ENCODE data around the gene ACO1. TPM values are rescaled to one million over a fixed set of nuclear protein-coding genes. Genes with fewer than 3 reads are reported as not detected.

The ACO1 gene
- total and polyA plus RNA-seq, 12 donors = 11.3 to 130 (median 97.3) TPM

DNA sequence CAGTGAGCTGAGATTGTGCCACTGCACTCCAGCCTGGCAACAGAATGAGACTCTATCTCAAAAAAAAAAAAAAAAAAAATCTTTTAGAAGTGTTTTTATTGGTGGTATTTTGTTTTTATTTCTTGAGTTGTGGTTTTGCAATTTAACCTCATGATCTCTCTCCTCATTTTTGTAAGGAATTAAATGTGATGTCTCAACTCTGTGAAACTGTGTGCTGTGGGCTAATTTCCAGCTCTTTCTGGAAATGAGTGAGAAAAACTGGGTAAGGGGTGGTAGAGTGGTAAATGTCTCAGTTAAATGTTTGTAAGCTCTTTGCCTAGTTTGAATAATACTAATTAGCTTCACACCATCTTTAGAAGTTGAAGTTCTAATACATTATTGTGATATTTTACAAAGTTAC lies 29.0 kb downstream of the ACO1 start:
- H3K4me3 ChIP-seq = no peak overlapping the region
- H3K36me3 ChIP-seq (replicated peaks in 1 of 2) = peaks cover 0 to 23% of the 10 kb centered on the region in 2 donors
- H3K4me1 ChIP-seq (replicated peaks in 1 of 2) = peaks cover 0 to 6% of the 10 kb centered on the region in 2 donors
- no peaks in the 10 kb centered on the region for H3K9me3 ChIP-seq (replicated peaks in 1 of 3)
- intact Hi-C loops (cut with DNase I) = no loop called here
- no peak for TF ChIP-seq CTCF (IDR thresholded peaks at IDR 0.05)
- H3K27ac ChIP-seq = peak overlapping the region in 2 of 5 donors; percentile 18 to 66
- DNase-seq = no peak
- no peaks in the 10 kb centered on the region for H3K27me3 ChIP-seq

GRCh38 chr9:32414856-32415255 lies 30.4 kb downstream of the ACO1 start:
- TF ChIP-seq POLR2A (IDR thresholded peaks at IDR 0.05) (no peak), CTCF (IDR thresholded peaks at IDR 0.05) (no peak)
- H3K27me3 ChIP-seq = no peaks in the 10 kb centered on the region
- no peak overlapping the region for H3K27ac ChIP-seq
- 94 to 95% (median 94%) methylated on average over 2 of the region's 2 CpGs for WGBS, 4 donors
- H3K9me3 ChIP-seq (replicated peaks in 1 of 3) = no peaks in the 10 kb centered on the region
- peaks cover 0 to 8% of the 10 kb centered on the region in 2 donors for H3K36me3 ChIP-seq (replicated peaks in 1 of 2)
- intact Hi-C loops (cut with DNase I) = no loop called here
- peaks cover 0 to 6% of the 10 kb centered on the region in 2 donors for H3K4me1 ChIP-seq (replicated peaks in 1 of 2)
- DNase-seq = no peak
- H3K4me3 ChIP-seq = no peak overlapping the region

GRCh38 chr9:32419921-32420320 lies 35.5 kb downstream of the ACO1 start:
- no peak for DNase-seq
- no peaks in the 10 kb centered on the region for H3K4me1 ChIP-seq (replicated peaks in 1 of 2)
- no peak overlapping the region for H3K4me3 ChIP-seq
- H3K36me3 ChIP-seq (replicated peaks in 1 of 2) = peaks cover 0 to 36% of the 10 kb centered on the region in 2 donors
- no peaks in the 10 kb centered on the region for H3K9me3 ChIP-seq (replicated peaks in 1 of 3)
- H3K27me3 ChIP-seq = no peaks in the 10 kb centered on the region
- 94 to 98% (median 95%) methylated on average over 2 of the region's 2 CpGs for WGBS, 4 donors
- no peak overlapping the region for H3K27ac ChIP-seq
- intact Hi-C loops (cut with DNase I) = no loop called here
- no peak for TF ChIP-seq POLR2A (IDR thresholded peaks at IDR 0.05)
- no peak for TF ChIP-seq CTCF (IDR thresholded peaks at IDR 0.05)

GRCh38 chr9:32422237-32422806 lies 37.9 kb downstream of the ACO1 start:
- no peaks in the 10 kb centered on the region for H3K27me3 ChIP-seq
- peaks cover 0 to 39% of the 10 kb centered on the region in 2 donors for H3K36me3 ChIP-seq (replicated peaks in 1 of 2)
- H3K4me3 ChIP-seq = no peak overlapping the region
- H3K4me1 ChIP-seq (replicated peaks in 1 of 2) = no peaks in the 10 kb centered on the region
- intact Hi-C loops (cut with DNase I) = no loop called here
- DNase-seq = no peak
- TF ChIP-seq POLR2A (IDR thresholded peaks at IDR 0.05) (no peak), CTCF (IDR thresholded peaks at IDR 0.05) (no peak)
- WGBS, 4 donors = 65 to 74% (median 73%) methylated on average over 7 of the region's 7 CpGs
- no peaks in the 10 kb centered on the region for H3K9me3 ChIP-seq (replicated peaks in 1 of 3)
- H3K27ac ChIP-seq = peak overlapping the region in 1 of 5 donors; percentile 25

Measured in adrenal gland (tissue), 12 donors.